ENCODE data around the gene WDR18.

DNA sequence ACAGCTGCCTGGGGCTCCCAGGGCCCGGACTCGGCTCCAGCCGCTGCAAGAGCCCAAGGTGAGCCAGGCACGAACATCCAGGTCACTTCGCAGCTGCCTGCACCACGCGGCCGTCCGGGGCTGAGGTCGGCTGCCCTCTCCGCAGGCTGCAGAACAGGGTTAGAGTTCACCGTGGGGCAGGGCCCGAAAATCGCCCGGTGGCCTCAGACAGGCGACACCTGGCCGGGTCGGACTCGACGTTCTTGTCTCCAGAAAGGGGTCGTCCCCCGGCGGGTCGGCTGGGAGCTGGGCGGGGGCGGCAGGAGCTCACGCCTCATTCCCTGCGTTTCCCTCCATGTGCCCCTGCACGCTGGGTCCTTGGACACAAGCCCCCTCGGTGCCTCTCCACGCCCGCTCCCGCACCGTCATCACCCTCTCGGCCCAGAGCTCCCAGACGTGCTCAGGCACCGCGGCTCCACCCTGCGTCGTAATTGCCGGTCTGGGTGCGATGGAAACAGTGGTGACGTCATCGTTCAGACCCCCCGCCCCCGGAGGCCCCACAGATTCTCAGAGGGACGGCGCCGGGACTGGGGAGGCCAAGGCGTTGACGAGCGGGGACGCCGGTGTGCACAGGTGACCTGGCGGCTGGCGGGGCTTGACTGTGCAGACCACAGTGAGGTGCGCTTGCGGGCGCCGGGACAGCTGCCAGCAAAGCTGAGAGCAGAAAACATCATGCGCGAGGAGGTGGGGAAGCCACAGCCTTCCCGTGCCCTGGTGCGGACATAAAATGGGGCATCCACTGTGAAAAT, 12.1 kb downstream of the WDR18 start:
- TF ChIP-seq, protein P1, sequence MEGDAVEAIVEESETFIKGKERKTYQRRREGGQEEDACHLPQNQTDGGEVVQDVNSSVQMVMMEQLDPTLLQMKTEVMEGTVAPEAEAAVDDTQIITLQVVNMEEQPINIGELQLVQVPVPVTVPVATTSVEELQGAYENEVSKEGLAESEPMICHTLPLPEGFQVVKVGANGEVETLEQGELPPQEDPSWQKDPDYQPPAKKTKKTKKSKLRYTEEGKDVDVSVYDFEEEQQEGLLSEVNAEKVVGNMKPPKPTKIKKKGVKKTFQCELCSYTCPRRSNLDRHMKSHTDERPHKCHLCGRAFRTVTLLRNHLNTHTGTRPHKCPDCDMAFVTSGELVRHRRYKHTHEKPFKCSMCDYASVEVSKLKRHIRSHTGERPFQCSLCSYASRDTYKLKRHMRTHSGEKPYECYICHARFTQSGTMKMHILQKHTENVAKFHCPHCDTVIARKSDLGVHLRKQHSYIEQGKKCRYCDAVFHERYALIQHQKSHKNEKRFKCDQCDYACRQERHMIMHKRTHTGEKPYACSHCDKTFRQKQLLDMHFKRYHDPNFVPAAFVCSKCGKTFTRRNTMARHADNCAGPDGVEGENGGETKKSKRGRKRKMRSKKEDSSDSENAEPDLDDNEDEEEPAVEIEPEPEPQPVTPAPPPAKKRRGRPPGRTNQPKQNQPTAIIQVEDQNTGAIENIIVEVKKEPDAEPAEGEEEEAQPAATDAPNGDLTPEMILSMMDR (IDR thresholded peaks at IDR 0.05 in 2 of 3, conservative IDR thresholded peaks at IDR 0.05 in 1 of 3; ENCODE audit: borderline replicate concordance in 1 of 3, insufficient read depth in 1 of 3, low read depth in 2 of 3, low read length in 2 of 3): no peak
- TF ChIP-seq POLR2A (IDR thresholded peaks at IDR 0.05; ENCODE audit: borderline replicate concordance, extremely low read depth, insufficient read depth, insufficient read length) (no peak), JUND (IDR thresholded peaks at IDR 0.05) (no peak; the same call in 1 of the 2 replicates)

Measured in HCT116 (cell line).